GM23248 (cell line): Measurements from ENCODE around the gene ARHGAP26. TPM values are rescaled to one million over a fixed set of nuclear protein-coding genes. Genes with fewer than 3 reads are reported as not detected.

Source experiments
- DNase-seq: peaks from one replicate; pipeline ENCODE4 v3.0.0-alpha.2; 2015
- H2AFZ ChIP-seq: fragments of 200-600 bp; sonication (generic); 2 replicates; pipeline ENCODE4 v1.6.1; 2016; ENCODE audit warnings: antibody characterized with exemption
- H3F3A ChIP-seq: fragments of 200-600 bp; sonication (generic); 2 replicates; pipeline ENCODE4 v1.6.1; 2016; ENCODE audit warnings: mild to moderate bottlenecking, antibody characterized with exemption, mixed run types; ENCODE audit not compliant: insufficient read depth
- H3K27ac ChIP-seq: fragments of 200-600 bp; sonication (generic); 2 replicates; pipeline ENCODE4 v1.5.1; 2016; ENCODE audit warnings: mild to moderate bottlenecking
- H3K27me3 ChIP-seq: fragments of 200-600 bp; sonication (generic); replicated peaks from 2 replicates; pipeline ENCODE4 v1.6.1; 2016; ENCODE audit warnings: mild to moderate bottlenecking; ENCODE audit not compliant: insufficient read depth
- H3K36me3 ChIP-seq: fragments of 200-600 bp; sonication (generic); 2 replicates; pipeline ENCODE4 v1.6.1; 2016; ENCODE audit warnings: low read depth, mild to moderate bottlenecking
- H3K4me1 ChIP-seq: fragments of 200-600 bp; sonication (generic); 2 replicates; pipeline ENCODE4 v1.6.1; 2016; ENCODE audit warnings: mild to moderate bottlenecking; ENCODE audit not compliant: insufficient read depth
- H3K4me2 ChIP-seq: fragments of 200-600 bp; sonication (generic); one replicate; pipeline ENCODE4 v1.6.1; 2016; ENCODE audit warnings: mild to moderate bottlenecking; ENCODE audit not compliant: unreplicated experiment
- H3K4me3 ChIP-seq: fragments of 200-600 bp; sonication (generic); 2 replicates; pipeline ENCODE4 v1.5.1; 2016; ENCODE audit warnings: mild to moderate bottlenecking
- H3K79me2 ChIP-seq: fragments of 200-600 bp; sonication (generic); 2 replicates; pipeline ENCODE4 v1.6.1; 2016; ENCODE audit warnings: mild to moderate bottlenecking; ENCODE audit not compliant: insufficient read depth
- H3K9ac ChIP-seq: fragments of 200-600 bp; sonication (generic); 2 replicates; pipeline ENCODE4 v1.6.1; 2016; ENCODE audit warnings: mild to moderate bottlenecking
- H3K9me2 ChIP-seq: fragments of 200-600 bp; sonication (generic); 2 replicates; pipeline ENCODE4 v1.6.1; 2016; ENCODE audit warnings: mixed run types, mild to moderate bottlenecking, moderate library complexity; ENCODE audit not compliant: insufficient read depth
- H3K9me3 ChIP-seq: fragments of 200-600 bp; sonication (generic); one replicate; pipeline ENCODE4 v1.6.1; 2017; ENCODE audit warnings: low read depth
- H4K20me1 ChIP-seq: fragments of 200-600 bp; sonication (generic); 2 replicates; pipeline ENCODE4 v1.6.0; 2016; ENCODE audit not compliant: insufficient read depth
- EZH2 ChIP-seq: fragments of 200-600 bp; sonication (generic); IDR thresholded peaks from 2 replicates; pipeline ENCODE4 v1.6.1; 2018; ENCODE audit warnings: antibody characterized with exemption, mild to moderate bottlenecking; ENCODE audit not compliant: insufficient read depth, poor library complexity, severe bottlenecking
- EZH2phosphoT487 ChIP-seq: fragments of 200-600 bp; sonication (generic); IDR thresholded peaks from 2 replicates; pipeline ENCODE4 v1.6.1; 2018; ENCODE audit warnings: antibody characterized with exemption, moderate library complexity, mild to moderate bottlenecking, low read depth; ENCODE audit not compliant: insufficient read depth
- WGBS, 2 experiments: methylation state at CpG; one replicate each; pipeline ENCODE4 v1.1.6; 2015 to 2017; ENCODE audit warnings: low lambda C conversion rate in 2 of 2, low coverage in 1 of 2; ENCODE audit errors: missing lambda C conversion rate in 2 of 2; 5-methylcytosine and 5-hydroxymethylcytosine counted together
- in situ Hi-C: fragments of 300-500 bp; cut with MboI; formaldehyde crosslinking; loops from 2 replicates; pipeline ENCODE4 v1.15.0; 2020
- polyA plus RNA-seq: library from polyadenylated mRNA; unstranded; fragments of >200 nt; fragmentation: Nextera tagmentation; extraction: Ambion mirVana; gene quantifications from 2 replicates; pipeline ENCODE4 v1.2.1, GENCODE V29; 2016
- total RNA-seq: library from RNA; depleted of rRNA; stranded (reverse); fragments of >200 nt; shearing (Covaris generic); gene quantifications from 2 replicates; pipeline ENCODE4 v1.2.3, GENCODE V29; 2014

The ARHGAP26 gene
- total and polyA plus RNA-seq, 2 experiments from 2014 or later = 1.6 to 1.7 TPM

DNA sequence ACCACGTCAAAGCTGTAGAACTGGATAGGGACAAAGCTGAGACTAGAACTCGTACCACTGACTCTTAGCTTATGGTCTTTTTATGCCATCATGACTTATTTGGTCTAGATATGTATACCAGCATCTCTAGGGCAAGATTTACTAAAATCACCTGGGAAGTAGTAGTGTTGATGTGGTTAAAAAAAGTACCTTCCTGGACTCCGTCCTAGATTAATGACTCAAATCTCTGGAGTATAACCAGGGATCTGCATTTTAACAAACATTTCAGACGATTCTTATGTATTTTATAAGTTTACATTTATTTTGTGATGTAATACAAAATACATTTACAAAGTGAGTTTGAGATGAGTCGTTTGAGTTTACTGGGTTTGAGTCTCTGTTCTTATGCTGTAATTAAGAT, 68.7 kb downstream of the ARHGAP26 start:
- no peaks in the 10 kb centered on the region for H4K20me1 ChIP-seq
- no peaks in the 10 kb centered on the region for H3K36me3 ChIP-seq
- H3F3A ChIP-seq = peaks cover 21% of the 10 kb centered on the region
- 59 to 61% methylated on average over 5 of the region's 5 CpGs for WGBS, 2 experiments
- H3K27ac ChIP-seq = no peak overlapping the region
- H3K9ac ChIP-seq = no peak overlapping the region
- no peak overlapping the region for H2AFZ ChIP-seq
- no peaks in the 10 kb centered on the region for H3K9me2 ChIP-seq
- peaks cover 25% of the 10 kb centered on the region for H3K4me1 ChIP-seq
- TF ChIP-seq EZH2 (no peak), EZH2phosphoT487 (no peak)
- in situ Hi-C loops = no loop called here
- no peaks in the 10 kb centered on the region for H3K27me3 ChIP-seq
- no peak overlapping the region for H3K4me2 ChIP-seq
- H3K9me3 ChIP-seq = no peaks in the 10 kb centered on the region
- DNase-seq = no peak
- H3K79me2 ChIP-seq = no peaks in the 10 kb centered on the region
- no peak overlapping the region for H3K4me3 ChIP-seq

DNA sequence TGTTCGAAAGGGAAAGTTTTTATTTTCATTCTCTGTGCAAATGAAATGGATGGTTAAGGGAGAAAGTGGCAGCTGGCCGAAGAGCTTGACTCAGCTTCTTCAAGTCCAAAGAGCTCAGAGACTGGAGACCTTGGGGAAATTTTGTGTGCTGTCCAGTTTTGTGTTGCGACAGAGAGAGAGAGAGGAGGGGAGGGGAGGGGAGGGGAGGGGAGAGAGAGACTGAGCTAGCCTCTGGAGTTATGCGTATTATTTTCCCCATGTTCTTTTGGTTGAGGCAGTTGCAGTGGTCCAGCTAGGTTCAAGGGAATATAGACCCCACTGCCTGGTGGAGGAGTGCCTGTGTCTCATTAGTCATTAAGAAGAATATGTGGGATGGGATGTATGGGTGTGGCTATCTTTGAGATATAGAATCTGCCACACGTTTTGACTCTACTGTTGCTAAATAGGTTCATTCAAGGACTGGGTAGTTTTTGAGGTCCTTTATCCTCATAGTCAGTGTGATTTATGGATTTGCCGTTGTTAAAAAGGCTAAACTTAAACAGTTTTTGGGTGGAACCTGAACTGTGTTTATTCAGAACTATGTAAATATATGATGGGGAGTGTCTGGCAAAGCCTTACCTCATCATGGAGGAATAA, 69.7 kb downstream of the ARHGAP26 start:
- in situ Hi-C loops = no loop called here
- no peak overlapping the region for H2AFZ ChIP-seq
- H3K36me3 ChIP-seq = no peaks in the 10 kb centered on the region

DNA sequence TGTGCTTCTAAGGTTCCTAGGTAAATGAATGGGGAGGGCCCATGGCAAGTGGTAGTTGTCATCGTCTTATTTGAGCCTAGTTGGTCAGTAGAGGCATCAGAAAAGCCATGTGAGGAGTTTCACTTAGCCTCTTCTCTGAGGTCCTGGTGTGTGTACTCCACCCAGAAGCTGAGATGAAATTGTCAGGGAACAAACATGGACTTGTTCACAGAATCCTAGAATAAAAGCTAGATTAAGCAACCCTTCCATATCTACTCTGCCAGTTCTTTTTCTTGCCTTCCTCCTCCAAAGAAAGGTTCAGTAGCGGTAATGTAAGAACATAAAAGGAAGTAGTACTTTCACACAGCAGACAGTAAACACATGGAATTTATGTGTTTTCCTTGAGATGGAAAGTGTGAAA, 70.4 kb downstream of the ARHGAP26 start:
- Histone ChIP-seq H3K36me3 (no peaks in the 10 kb centered on the region), H3F3A (peaks cover 21% of the 10 kb centered on the region), H3K9me2 (no peaks in the 10 kb centered on the region), H4K20me1 (no peaks in the 10 kb centered on the region), H3K9me3 (no peaks in the 10 kb centered on the region), H3K79me2 (no peaks in the 10 kb centered on the region), H3K4me2 (no peak overlapping the region), H3K27me3 (no peaks in the 10 kb centered on the region), H3K4me1 (peaks cover 25% of the 10 kb centered on the region), H3K4me3 (no peak overlapping the region), H3K27ac (no peak overlapping the region), H2AFZ (no peak overlapping the region), H3K9ac (no peak overlapping the region)
- TF ChIP-seq EZH2phosphoT487 = no peak
- TF ChIP-seq EZH2 = no peak
- no peak for DNase-seq
- in situ Hi-C loops = no loop called here
- 50 to 69% methylated on average over 2 of the region's 2 CpGs for WGBS, 2 experiments

More for the DNA sequence above, 69.7 kb downstream of the ARHGAP26 start:
- TF ChIP-seq EZH2phosphoT487 (no peak), EZH2 (no peak)
- peak overlapping the region; percentile 44 for H3K27ac ChIP-seq
- no peaks in the 10 kb centered on the region for H4K20me1 ChIP-seq
- DNase-seq = peak; percentile 79
- H3K4me1 ChIP-seq = peaks cover 25% of the 10 kb centered on the region
- no peaks in the 10 kb centered on the region for H3K79me2 ChIP-seq
- H3K9me3 ChIP-seq = no peaks in the 10 kb centered on the region
- H3F3A ChIP-seq = peaks cover 21% of the 10 kb centered on the region
- peak overlapping the region; percentile 64 for H3K4me2 ChIP-seq
- peak overlapping the region; percentile 47 for H3K9ac ChIP-seq
- WGBS, 2 experiments = 18 to 19% methylated on average over 5 to 6 of the region's 6 CpGs
- H3K9me2 ChIP-seq = no peaks in the 10 kb centered on the region
- peak overlapping the region; percentile 56 for H3K4me3 ChIP-seq
- H3K27me3 ChIP-seq = no peaks in the 10 kb centered on the region

DNA sequence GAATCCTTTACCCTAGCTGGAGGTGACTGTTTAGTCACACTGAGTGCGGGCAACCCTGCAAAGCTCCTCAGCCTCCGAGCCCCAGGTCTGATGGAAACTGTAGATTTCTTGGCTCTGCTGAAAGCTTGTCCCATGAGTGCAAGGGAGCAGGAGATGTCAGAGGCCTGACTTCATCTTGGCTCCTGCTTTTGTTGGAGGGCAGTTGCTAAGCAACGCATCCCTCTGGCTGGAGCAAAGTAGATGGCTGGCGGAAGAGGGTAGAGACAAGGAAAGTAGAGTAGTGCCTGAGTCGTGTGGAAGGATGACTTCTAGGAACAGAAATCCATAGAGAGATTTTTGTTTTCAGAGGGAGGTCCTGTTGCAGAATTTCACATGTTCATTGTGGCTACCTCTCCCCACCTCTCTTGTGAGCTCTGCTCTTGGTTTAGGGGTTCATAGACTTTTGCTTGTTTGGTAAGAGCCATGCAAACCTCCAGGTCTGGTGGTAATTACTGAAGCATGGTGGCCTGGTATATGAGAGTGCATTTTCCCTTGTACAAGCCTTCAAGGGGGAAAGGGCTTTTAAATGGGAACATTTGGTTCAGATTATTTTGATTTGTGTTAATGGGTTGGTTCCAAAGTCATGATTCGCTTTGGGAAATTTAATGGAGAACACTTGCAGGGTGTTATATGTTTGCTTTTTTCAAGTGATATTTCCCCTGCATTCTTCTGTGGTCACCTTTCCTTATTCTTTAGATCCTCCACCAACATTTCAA, 71.5 kb downstream of the ARHGAP26 start:
- Histone ChIP-seq H3K27me3 (no peaks in the 10 kb centered on the region), H4K20me1 (no peaks in the 10 kb centered on the region), H3K27ac (no peak overlapping the region), H2AFZ (no peak overlapping the region), H3K9ac (no peak overlapping the region), H3K9me3 (no peaks in the 10 kb centered on the region), H3K36me3 (no peaks in the 10 kb centered on the region), H3K4me1 (peaks cover 25% of the 10 kb centered on the region), H3F3A (peaks cover 21% of the 10 kb centered on the region), H3K9me2 (no peaks in the 10 kb centered on the region), H3K4me2 (no peak overlapping the region), H3K79me2 (no peaks in the 10 kb centered on the region), H3K4me3 (no peak overlapping the region)
- 22 to 31% methylated on average over 6 of the region's 6 CpGs for WGBS, 2 experiments
- TF ChIP-seq EZH2 (no peak), EZH2phosphoT487 (no peak)
- in situ Hi-C loops = no loop called here
- peak; percentile 91 for DNase-seq
